ENCODE data around the gene IRAK1BP1. TPM values are rescaled to one million over a fixed set of nuclear protein-coding genes. Genes with fewer than 3 reads are reported as not detected.
"Not testable (repeated sequence)": the region's sequence is repeated elsewhere in the genome, so short reads cannot be mapped to it uniquely, and the experiment has no call there.

The IRAK1BP1 gene
- total RNA-seq, 1 donor from 2014 or later = 8.1 TPM

DNA sequence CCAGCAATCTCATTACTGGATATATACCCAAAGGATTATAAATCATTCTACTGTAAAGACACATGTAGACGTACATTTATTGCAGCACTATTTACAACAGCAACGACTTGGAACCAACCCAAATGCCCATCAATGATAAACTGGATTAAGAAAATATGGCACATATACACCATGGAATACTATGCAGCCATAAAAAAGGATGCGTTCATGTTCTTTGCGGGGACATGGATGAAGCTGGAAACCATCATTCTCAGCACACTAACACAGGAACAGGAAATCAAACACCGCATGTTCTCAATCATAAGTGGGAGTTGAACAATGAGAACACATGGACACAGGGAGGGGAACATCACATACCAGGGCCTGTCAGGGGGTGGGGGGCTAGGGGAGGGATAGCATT, 22.6 kb downstream of the IRAK1BP1 start:
- not testable (repeated sequence) for DNase-seq (ENCODE audit: low read depth)

DNA sequence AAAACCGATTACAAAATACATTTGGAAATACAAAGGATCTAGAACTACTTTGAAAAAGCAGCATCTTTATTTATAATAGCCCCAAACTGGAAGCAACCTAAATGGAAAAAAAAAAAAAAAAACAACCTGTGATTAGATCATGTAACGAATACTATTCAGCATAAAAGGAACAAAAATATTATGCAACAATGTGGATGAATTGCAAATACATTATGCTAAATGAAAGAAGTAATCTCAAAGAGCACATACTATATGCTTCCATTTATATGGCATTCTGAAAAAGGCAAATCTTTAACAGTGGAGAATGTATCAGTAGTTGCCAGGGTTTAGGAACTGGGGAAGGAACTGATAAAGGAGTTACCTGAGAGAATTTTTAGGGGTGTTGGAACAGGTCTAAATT, 28.9 kb downstream of the IRAK1BP1 start:
- DNase-seq (ENCODE audit: low read depth) = no peak

DNA sequence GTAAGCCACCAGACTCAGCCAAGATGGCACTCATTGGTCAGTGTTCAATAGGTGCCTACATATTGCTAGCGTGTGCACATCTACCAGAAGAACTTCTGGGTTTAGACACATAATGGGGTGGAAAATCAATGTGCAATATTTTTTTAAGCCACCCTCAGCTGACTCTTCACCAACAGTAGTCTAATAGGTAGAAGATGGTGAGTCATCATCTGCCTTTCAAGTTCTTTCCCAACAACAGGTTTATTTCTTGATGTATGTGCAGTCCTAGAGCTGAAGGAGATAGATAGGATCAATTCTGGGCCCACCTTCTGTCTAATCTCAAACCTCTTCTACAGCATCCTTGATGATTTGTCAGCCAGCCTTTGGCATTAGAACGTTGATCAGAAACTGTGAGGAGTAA, 41.3 kb downstream of the IRAK1BP1 start:
- peak; percentile 41 for DNase-seq (ENCODE audit: low read depth)

- peak; percentile 13 for DNase-seq (ENCODE audit: low read depth)
These were observed 42.0 kb downstream of the IRAK1BP1 start for GRCh38 chr6:78909391-78909790.

GRCh38 chr6:78910010-78910409, 42.7 kb downstream of the IRAK1BP1 start:
- DNase-seq (ENCODE audit: low read depth) = no peak

DNA sequence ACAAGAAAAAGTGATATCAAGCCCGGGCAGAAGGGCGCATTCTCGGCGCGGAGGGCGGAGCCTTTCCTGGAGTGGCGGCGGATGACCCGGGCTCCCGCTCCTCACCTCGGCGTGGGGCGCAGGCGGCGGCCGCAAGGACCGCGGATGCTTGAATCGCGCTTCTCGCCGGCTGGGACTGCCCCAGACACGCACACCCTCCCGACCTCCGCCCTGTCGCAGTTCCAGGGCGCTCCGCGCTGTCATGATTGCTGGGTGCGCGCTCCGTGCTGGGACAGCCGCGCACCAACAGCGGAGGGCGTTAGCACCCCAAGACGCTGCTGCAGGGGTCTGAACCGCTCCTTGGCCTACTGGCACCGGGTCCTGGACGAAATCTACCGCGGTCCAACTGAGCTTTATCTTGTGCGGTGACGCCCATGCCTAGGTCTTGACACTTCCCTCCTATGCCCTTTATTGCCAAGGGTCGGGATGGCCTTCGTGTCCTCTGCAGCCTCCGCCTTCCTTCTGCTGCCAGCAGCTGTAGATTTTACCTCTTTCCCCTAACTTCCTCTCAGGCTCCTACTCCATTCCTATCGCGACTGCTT, 43.3 kb downstream of the IRAK1BP1 start:
- no peak for DNase-seq (ENCODE audit: low read depth)

DNA sequence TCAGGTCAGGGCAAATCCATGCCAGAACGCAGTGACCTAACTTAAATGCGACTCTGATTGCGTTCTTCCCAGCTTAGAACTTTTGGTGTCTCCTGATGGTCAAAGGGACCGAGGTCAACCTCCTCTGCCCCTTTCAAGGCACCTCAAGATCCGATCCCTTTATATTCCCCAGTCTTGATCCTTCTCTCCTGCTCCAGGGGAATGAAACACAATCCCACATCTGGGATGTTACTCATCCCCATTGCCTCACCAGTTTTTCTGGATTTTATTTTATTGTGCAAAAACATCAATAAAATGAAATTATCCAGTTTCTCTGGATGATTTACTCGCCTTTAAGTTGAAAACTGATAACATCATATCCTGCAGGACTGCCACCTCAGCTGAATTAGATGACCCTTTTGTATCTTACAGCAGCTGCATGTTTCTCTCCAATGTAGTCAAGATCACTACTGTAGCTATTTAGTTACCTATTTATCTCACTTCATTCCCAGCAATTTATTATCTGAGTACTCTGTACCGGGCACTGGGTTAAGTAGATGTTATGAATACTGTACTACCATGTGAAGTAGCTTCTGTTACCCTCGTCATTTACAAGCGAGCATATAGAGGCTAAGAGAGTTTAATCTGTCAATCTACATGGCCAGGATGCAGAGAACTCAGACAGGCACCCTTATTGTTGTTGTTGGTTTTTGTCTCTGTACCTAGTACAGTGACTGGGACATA, 44.0 kb downstream of the IRAK1BP1 start:
- DNase-seq (ENCODE audit: low read depth) = no peak

GRCh38 chr6:78916411-78916810, 49.1 kb downstream of the IRAK1BP1 start:
- DNase-seq (ENCODE audit: low read depth) = no peak

- DNase-seq (ENCODE audit: low read depth) = no peak
These were observed 50.4 kb downstream of the IRAK1BP1 start for GRCh38 chr6:78917788-78918187.

DNA sequence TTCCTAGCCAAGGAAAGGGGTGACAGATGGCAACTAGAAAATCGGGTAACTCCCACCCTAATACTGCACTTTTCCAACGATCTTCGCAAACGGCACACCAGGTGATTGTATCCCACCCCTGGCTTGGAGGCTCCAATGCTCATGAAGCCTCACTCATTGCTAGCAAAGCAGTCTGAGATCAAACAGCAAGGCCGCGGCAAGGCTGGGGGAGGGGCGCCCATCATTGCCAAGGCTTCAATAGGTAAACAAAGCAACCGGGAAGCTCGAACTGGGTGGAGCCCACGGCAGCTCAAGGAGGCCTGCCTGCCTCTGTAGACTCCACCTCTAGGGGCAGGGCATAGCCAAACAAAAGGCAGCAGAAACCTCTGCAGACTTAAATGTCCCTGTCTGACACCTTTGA, 53.8 kb downstream of the IRAK1BP1 start:
- not testable (repeated sequence) for DNase-seq (ENCODE audit: low read depth)

DNA sequence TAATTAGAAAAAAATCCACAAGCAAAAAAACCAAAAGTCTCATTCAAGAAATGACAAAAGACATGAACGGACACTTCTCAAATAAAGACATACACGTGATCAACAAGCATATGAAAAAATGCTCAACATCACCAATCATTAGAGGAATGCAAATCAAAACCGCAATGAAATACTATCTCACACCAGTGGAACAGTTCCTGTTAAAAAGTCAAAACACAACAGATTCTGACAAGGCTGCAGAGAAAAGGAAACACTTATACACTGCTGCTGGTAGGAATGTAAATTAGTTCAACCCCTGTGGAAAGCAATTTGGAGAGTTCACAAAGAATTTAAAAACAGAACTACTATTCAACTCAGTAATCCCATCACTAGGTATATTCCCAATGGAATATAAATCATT, 58.0 kb downstream of the IRAK1BP1 start:
- DNase-seq (ENCODE audit: low read depth) = no peak

DNA sequence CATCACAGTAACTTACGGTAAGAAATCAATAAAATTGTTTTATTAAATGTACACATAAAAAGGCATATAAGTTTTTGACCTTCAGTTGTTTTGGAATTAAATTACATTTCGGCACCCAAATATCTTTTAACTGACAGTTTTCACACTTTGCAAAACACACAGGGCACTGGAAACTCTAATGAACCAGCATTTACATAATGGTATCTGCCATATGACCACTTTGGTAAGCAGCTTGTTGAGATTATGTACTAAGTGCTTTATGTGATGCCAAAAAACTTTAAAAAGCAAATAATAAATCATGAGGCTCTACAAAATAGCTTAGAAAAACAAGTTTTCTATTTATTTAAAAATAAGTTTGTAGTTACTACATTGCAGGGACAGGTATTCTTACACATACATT, 68.2 kb downstream of the IRAK1BP1 start:
- no peak for DNase-seq (ENCODE audit: low read depth)

- no peak for DNase-seq (ENCODE audit: low read depth)
These were observed 69.2 kb downstream of the IRAK1BP1 start for GRCh38 chr6:78936515-78936914.

- peak; percentile 5 for DNase-seq (ENCODE audit: low read depth)
These were observed 75.1 kb downstream of the IRAK1BP1 start for GRCh38 chr6:78942446-78942845.

GRCh38 chr6:78947529-78947928, 80.2 kb downstream of the IRAK1BP1 start:
- no peak for DNase-seq (ENCODE audit: low read depth)

DNA sequence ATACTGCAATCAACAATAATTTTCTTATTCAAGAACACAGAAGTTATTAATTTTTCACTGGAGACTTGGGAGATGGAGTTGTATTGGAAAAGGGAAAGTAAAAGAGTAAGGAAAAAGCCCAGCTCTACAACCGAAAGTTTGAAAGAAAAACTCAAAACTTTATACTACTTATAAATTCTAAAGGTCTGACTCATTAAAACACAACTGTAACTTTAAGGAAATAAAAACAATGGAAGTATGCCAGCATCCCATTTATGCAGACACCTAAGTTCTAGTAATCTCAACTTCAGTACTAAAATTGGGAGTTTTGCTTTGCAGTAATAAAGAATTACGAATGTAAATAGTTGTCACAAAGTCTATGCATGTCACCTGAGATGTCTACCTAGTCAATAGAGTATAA, 80.6 kb downstream of the IRAK1BP1 start:
- DNase-seq (ENCODE audit: low read depth) = peak; percentile 61

- no peak for DNase-seq (ENCODE audit: low read depth)
These were observed 81.4 kb downstream of the IRAK1BP1 start for GRCh38 chr6:78948785-78949184.

DNA sequence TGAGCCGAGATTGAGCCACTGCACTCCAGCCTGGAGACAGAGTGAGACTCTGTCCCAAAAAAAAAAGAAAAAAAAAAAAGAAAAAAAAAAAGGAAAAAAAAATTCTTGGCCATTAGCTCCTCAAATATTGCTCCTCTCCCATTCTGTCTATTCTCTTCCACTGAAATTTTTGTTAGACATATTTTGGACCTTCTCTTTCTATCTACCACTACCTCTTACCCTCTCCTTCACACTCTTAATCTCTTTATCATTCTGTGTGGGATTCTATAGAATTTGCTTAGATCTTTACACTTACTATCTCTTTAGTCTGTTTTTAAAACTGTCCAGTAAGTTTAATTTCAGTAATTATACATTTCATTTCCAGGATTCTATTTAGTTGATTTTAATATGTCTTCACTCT, 85.0 kb downstream of the IRAK1BP1 start:
- no peak for DNase-seq (ENCODE audit: low read depth)

Other genes with a start within 250 kb of the IRAK1BP1 start
- 15.1 and 36.9 TPM in 2 replicates for gene PHIP, start 210.7 kb downstream of the IRAK1BP1 start, total RNA-seq